LoVo (cell line): ENCODE results near the gene EEF2K.
"Not testable (repeated sequence)": the region's sequence is repeated elsewhere in the genome, so short reads cannot be mapped to it uniquely, and the experiment has no call there.

Experiments
- DNase-seq: peaks from one replicate; pipeline ENCODE4 v3.0.0-alpha.2; 2016; ENCODE audit warnings: low spot score

Gene EEF2K

DNA sequence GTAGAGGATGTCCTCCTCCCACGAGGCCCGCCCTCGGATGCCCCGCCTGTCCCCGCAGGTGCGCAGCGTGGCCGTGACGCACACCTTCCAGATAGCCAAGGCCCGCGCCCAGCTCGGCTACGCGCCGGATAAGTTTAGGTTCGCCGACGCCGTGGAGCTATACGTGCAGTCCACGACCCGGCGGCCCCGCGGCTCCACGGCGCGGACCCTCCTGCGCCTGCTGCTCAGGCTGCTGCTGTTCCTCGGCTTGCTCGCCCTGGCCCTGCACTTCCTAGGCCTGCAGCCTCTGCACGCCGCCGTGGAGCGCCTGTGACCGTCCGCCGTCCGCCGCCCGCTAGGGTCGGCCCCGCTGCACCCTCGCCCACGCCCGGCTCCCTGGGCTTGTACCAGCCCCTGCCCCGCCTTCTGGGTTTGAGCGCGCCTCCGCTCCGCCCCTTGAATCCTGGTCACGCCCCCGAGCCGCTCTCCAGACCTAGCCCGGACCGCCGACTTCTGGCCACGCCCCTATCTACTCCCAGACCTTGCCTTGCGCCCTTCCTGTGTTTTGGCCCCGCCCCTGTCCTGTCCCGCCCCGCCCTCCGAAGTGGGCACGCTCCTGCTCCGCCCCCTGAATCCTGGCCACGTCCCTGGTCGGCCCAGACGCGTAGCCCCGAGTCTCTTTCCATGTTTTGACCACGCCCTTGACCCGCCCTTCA, 15.8 kb upstream of the EEF2K start:
- DNase-seq: peak; percentile 51

DNA sequence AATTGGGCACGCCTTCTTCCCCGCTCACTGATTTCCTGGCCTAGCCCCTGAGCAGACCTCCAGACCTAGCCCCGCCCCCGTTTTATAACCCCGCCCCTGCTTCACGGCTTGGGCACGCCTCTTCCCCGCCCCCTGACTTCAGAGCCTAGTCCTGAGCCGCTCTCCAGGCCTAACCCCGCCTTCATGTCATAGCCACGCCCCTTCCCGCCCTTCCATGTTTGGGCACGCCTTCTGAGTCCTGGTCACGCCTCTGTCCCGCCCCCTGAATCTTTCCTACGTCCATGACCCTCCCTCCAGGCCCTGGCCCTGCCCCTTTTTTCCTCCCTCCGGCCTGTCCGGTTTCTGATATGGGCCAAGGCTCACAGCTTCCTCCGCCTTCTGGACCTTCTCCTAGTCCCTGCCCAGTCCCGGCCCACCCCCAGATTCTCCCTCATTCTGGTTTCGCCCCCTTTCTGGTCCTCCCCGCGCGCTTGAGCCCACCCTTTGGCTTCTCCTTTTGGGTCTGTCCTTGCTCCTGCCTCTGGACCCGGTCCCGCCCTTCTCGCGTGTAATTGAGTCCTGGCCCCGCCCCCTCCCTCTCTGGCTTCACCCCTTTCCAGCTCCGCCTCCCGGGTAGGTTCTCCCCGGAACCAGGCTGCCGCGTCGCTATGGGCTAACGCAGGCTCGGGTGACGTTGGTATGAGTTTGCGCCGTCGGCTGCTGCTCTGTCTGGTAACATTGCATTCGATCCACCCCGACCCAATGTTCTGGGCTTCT, 15.1 kb upstream of the EEF2K start:
- peak; percentile 100 for DNase-seq

DNA sequence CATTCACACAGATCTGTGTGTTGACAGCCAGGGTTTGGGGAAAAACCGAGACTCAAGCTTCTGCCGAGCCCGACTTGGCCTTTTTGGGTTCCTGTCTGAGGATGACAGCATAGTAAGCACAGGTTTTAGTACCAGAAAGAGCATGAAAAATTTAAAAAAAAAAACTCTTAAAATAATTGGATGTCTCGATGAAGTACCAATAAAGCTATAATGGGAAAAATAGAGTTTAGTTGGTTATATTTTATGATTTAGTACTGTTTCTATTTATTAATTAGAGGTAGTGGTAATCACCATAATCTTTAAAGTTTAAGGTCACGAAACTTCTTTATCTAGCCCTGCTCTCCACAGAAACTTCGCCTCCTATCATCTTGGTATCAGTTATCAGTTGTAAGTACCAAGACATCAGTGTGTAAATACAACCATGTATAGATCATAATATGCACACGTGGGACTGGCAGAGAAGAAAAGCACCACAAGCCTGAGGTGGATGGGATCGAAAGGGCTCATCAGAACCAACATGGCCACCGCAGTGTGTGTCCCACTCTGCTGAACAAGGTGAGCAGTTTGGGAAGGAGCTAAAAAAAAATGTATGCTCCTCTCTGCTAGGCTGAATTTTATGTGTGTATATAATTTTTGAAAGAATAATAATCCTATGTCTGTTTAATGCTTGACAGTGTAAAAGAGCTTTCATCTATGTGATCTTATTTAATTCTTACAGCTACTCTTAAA, 14.4 kb upstream of the EEF2K start:
- no peak for DNase-seq

- peak; percentile 59 for DNase-seq
These were observed 13.6 kb upstream of the EEF2K start for GRCh38 chr16:22192261-22193062.

GRCh38 chr16:22193063-22193411, 13.0 kb upstream of the EEF2K start:
- no peak for DNase-seq

GRCh38 chr16:22194707-22195444, 11.2 kb upstream of the EEF2K start:
- DNase-seq: no peak

- no peak for DNase-seq
These were observed 10.7 kb upstream of the EEF2K start for GRCh38 chr16:22195445-22195694.

DNA sequence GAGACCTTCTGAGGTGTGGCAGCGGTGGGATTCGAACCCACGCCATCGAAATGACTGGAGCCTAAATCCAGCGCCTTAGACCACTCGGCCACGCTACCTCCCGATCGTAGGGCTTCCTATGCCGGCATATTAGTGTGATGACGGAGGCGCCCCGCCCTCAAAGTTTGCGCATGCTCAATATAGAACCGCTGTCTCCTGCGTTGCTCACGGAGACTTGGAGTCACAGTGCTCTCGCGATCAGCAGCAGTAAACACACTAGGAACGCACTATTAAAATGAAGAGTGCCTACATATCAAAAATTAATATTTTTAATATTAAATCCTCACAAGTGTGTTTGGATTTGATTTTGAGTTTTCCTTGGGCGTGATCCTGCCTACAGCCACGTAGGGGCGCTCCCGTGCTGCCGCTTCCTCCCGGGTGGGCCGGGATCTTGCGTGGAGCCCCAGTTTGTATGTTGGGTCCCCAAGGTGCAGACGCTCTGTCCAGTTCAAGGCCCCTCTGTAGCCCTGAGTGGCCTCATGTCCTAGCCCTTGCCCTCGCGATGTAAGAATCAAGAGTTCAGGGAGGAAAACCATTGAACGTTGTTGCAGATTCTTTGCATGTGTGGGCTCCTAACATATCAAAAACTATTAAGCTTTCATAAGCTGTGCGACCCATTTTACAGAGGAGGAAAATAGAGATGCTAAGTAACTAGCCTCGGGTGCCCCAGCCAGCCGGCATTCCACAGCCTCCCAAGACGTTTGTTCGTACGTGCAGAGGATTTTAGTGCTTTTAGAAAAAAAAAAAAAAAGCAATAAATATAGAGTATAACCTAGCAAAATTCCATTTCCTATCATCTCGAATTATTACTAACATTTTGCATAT, 10.2 kb upstream of the EEF2K start:
- peak; percentile 87 for DNase-seq

DNA sequence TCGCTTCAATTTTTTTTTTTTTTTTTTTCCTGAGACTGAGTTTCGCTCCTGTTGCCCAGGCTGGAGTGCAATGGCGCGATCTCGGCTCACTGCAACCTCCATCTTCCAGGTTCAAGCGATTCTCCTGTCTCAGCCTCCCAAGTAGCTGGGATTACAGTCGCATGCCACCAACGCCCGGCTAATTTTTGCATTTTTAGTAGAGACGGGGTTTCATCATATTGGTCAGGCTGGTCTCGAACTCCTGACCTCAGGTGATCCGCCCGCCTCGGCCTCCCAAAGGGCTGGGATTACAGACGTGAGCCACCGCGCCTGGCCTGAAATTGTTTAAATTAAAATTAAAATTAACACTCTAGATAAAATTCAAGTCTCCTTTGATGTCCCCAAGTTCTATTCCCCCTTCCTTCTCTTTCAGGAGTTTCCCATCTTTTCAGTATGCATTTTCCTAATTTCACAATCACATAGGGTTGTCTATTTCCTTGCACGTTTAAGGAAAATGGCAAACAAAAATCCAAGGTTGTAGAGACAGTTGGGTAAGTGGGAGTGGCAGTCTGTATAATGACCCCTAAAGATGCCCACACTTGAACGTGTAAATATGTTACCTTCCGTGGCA, 9.4 kb upstream of the EEF2K start:
- DNase-seq: not testable (repeated sequence)

DNA sequence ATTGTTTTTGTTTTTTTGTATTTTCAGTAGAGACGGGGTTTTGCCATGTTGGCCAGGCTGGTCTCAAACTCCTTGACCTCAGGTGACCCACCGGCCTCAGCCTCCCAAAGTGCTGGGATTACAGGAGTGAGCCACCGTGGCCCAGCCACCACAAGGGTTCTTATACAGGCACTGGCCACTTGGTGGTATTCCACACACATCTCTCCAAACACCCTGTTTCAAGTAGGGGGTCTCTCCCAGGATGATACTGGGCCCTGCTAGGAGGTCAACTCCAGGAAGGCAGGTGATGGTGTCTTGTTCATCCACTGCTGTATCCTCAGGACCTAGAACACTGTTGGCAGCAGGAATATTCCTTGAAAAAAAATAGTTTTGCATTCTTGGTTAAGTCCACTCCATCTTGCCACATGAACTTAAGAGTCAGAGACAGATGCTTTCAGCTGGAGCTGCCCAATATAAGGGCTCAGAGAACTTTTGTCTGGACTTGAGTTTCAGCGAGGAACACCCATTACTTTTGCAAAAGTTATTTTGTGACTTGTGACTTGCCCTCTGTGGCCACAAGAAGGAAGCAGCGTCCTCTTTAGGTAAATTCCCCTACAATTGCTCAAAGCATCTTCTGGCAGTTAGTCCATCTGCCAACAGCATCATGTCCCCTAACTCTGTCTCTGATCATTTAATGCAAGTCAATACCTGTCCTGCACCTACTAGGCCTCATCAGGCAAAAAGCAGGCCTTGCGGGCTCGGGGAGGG, 7.4 kb upstream of the EEF2K start:
- no peak for DNase-seq

GRCh38 chr16:22202261-22202637, 3.8 kb upstream of the EEF2K start:
- no peak for DNase-seq

- DNase-seq: no peak
These were observed 3.0 kb upstream of the EEF2K start for GRCh38 chr16:22203091-22203490.

- no peak for DNase-seq
These were observed 1.9 kb upstream of the EEF2K start for GRCh38 chr16:22204091-22204655.

- no peak for DNase-seq
These were observed 483 bp upstream of the EEF2K start for GRCh38 chr16:22205577-22206012.

GRCh38 chr16:22206842-22207714, 1.0 kb downstream of the EEF2K start:
- no peak for DNase-seq

DNA sequence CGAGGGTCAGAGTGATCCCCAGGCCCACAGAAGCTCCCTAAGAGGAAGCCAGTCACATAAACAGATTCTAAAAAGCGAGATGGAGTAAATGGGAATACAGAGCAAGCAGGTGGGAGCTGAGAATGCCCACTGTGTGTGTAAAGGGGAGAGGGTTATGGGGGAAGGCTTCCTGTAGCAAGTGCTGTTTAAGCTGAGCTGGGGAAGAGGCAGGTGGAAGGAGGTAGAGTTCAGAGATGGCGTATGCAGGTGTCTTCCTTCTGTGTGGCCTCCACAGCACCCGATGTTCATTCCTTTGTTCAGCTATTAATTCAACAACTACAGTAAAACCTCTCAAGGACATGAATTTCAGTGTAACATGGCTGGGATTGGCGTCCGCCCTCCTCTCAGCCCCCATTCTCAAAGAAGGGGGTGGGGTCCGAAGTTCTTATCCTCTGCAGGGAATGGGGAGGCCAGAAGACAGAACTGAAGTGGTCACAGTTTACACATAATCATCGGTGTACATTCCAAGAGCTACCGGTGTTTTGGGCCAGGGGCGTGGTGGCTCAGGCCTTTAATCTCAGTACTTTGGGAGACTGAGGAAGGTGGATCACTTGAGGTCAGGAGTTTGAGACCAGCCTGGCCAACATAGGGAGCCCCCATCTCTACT, 1.8 kb downstream of the EEF2K start:
- no peak for DNase-seq

DNA sequence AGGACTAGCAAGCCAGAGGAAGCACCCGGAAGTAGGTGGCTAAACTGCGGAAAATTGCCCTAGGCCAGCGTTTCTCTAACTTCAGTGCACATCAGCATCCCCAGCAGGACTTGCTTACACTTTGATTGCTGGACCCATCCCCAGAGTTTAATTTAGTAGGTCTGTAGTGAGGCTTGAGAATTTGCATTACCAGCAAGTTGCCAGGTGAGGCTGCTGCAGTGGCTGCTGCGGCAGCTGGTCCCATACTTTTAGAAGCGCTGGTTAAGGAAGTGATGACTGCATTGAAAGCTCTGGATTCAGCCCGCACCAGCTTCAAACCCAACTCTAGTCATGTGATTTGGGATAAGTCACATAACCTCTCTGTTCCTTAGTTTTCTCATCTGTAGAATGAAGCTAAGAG, 4.2 kb downstream of the EEF2K start:
- DNase-seq: no peak

DNA sequence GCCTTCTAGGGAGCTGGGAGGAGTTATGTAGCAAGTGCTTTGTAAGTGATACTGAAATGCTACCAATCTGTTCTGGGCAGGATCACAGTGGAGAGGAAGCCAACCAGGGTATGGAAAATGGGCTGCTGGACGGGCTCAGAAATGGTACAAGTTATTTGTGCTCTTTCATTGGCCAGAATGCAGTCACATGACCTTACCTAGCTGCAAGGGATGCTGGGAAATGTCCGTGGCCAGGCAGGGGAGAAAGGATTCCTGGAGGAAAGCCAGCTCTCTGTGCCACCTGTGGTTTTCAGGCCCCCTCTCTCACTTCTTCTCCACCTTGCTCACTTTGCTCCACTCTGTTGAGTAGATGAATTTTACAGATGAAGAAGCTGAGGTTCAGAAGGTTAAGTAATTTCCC, 4.8 kb downstream of the EEF2K start:
- no peak for DNase-seq
